Lung (tissue), 12 donors: ENCODE data around the gene C21orf58. TPM values are rescaled to one million over a fixed set of nuclear protein-coding genes. Genes with fewer than 3 reads are reported as not detected.

Source experiments
- ATAC-seq: fragments of 200-7000 bp; cut with Tn5 transposase; one replicate; pipeline ENCODE4 v1.9.1; 2020; ENCODE audit warnings: moderate number of reproducible peaks; ENCODE audit not compliant: insufficient read depth, low FRiP score
- DNase-seq, 3 donors: peaks; one replicate each; pipeline ENCODE4 v3.0.0-alpha.2; 2013 to 2017
- H3K27ac ChIP-seq, 2 donors: one replicate each; pipeline ENCODE4 v1.5.1; 2013; ENCODE audit warnings: mild to moderate bottlenecking in 2 of 2, moderate library complexity in 2 of 2, control low read depth in 1 of 2, inconsistent platforms in 1 of 2, low read depth in 1 of 2, low read length in 1 of 2
- H3K27me3 ChIP-seq, 3 donors: one replicate each; pipeline ENCODE4 v1.5.1; 2013; ENCODE audit warnings: low read length in 2 of 3; ENCODE audit not compliant: control insufficient read depth in 3 of 3, insufficient read depth in 3 of 3
- H3K36me3 ChIP-seq, 4 donors: one replicate each; pipeline ENCODE4 v1.5.1; 2013; ENCODE audit warnings: low read length in 4 of 4, mild to moderate bottlenecking in 1 of 4, moderate library complexity in 1 of 4; ENCODE audit not compliant: control insufficient read depth in 4 of 4, insufficient read depth in 4 of 4
- H3K4me1 ChIP-seq, 5 donors: one replicate each; pipeline ENCODE4 v1.5.1; 2013; ENCODE audit warnings: low read length in 5 of 5, mild to moderate bottlenecking in 2 of 5, moderate library complexity in 1 of 5; ENCODE audit not compliant: control insufficient read depth in 5 of 5, insufficient read depth in 5 of 5
- H3K4me3 ChIP-seq: one replicate; pipeline ENCODE4 v1.5.1; 2013; ENCODE audit warnings: mild to moderate bottlenecking, control low read depth, moderate library complexity
- H3K9ac ChIP-seq, 2 donors: one replicate each; pipeline ENCODE4 v1.5.1; 2013; ENCODE audit warnings: low read length in 2 of 2, control low read depth in 1 of 2; ENCODE audit not compliant: insufficient read depth in 1 of 2
- H3K9me3 ChIP-seq, 4 donors: one replicate each; pipeline ENCODE4 v1.5.1; 2013; ENCODE audit warnings: low read length in 3 of 4, mild to moderate bottlenecking in 1 of 4, moderate library complexity in 1 of 4; ENCODE audit not compliant: control insufficient read depth in 4 of 4, insufficient read depth in 3 of 4
- CTCF ChIP-seq: IDR thresholded peaks from 2 replicates; pipeline ENCODE4 v1.5.1; 2012; ENCODE audit warnings: mild to moderate bottlenecking; ENCODE audit errors: control extremely low read depth, extremely low read depth
- WGBS, 2 donors: extraction: QIAGEN DNeasy Blood & Tissue Kit; methylation state at CpG; one replicate each; pipeline ENCODE4 v1.1.7; 2013; 5-methylcytosine and 5-hydroxymethylcytosine counted together
- polyA plus RNA-seq, 2 donors: library from polyadenylated mRNA; stranded (reverse); fragments of 200-250 nt; gene quantifications; one replicate each; pipeline ENCODE4 v1.2.1, GENCODE V29; 2013
- total RNA-seq, 2 donors: library from RNA; depleted of rRNA in 1 of 2; stranded (reverse); fragments of >200 nt in 1 of 2; gene quantifications; one replicate each; pipeline ENCODE4 v1.2.1, GENCODE V29; 2014 to 2021
- donor health status: control.
- donor health status: control.
- donor health status: Bipolar disorder and iron deficiency.
- donor health status: healthy.
- donor health status: DM: yes; HTN: yes; CAD: no.

The C21orf58 gene
- total and polyA plus RNA-seq, 4 donors = 4.8 to 20.8 (median 8.9) TPM

- Histone ChIP-seq H3K9me3 (no peaks in the 10 kb centered on the region), H3K9ac (no peak overlapping the region), H3K36me3 (peaks cover 34 to 61% (median 47%) of the 10 kb centered on the region in 4 donors), H3K4me3 (no peak overlapping the region), H3K27ac (no peak overlapping the region), H3K27me3 (no peaks in the 10 kb centered on the region), H3K4me1 (no peaks in the 10 kb centered on the region)
- ATAC-seq (no peak), DNase-seq (no peak)
- 82 to 83% methylated on average over 26 of the region's 26 CpGs for WGBS, 2 donors
- no peak for TF ChIP-seq CTCF
These were observed 57.7 kb downstream of the C21orf58 start for GRCh38 chr21:46265736-46266525.

- TF ChIP-seq CTCF = no peak
- Histone ChIP-seq H3K9me3 (no peaks in the 10 kb centered on the region), H3K9ac (no peak overlapping the region), H3K4me3 (no peak overlapping the region), H3K4me1 (no peaks in the 10 kb centered on the region), H3K36me3 (peaks cover 30 to 61% (median 48%) of the 10 kb centered on the region in 4 donors), H3K27me3 (no peaks in the 10 kb centered on the region), H3K27ac (no peak overlapping the region)
- ATAC-seq (no peak), DNase-seq (no peak)
- WGBS, 2 donors = 93% methylated on average over 13 of the region's 13 CpGs
These were observed 59.0 kb downstream of the C21orf58 start for GRCh38 chr21:46264690-46265144.

GRCh38 chr21:46264046-46264689 lies 59.5 kb downstream of the C21orf58 start:
- TF ChIP-seq CTCF = no peak
- no peaks in the 10 kb centered on the region for H3K4me1 ChIP-seq
- no peaks in the 10 kb centered on the region for H3K9me3 ChIP-seq
- no peak overlapping the region for H3K9ac ChIP-seq
- H3K27ac ChIP-seq = no peak overlapping the region
- H3K27me3 ChIP-seq = no peaks in the 10 kb centered on the region
- no peak for DNase-seq
- ATAC-seq = no peak
- H3K4me3 ChIP-seq = no peak overlapping the region
- peaks cover 25 to 58% (median 45%) of the 10 kb centered on the region in 4 donors for H3K36me3 ChIP-seq
- 96% methylated on average over 22 of the region's 22 CpGs for WGBS, 2 donors
